ENCODE results near the gene RPLP2. TPM values are rescaled to one million over a fixed set of nuclear protein-coding genes. Genes with fewer than 3 reads are reported as not detected.

RPLP2 gene
- total and polyA plus RNA-seq, 2 donors (not counting 1 experiment from before 2014, with no cell fraction given): 525 to 3,947 TPM

DNA sequence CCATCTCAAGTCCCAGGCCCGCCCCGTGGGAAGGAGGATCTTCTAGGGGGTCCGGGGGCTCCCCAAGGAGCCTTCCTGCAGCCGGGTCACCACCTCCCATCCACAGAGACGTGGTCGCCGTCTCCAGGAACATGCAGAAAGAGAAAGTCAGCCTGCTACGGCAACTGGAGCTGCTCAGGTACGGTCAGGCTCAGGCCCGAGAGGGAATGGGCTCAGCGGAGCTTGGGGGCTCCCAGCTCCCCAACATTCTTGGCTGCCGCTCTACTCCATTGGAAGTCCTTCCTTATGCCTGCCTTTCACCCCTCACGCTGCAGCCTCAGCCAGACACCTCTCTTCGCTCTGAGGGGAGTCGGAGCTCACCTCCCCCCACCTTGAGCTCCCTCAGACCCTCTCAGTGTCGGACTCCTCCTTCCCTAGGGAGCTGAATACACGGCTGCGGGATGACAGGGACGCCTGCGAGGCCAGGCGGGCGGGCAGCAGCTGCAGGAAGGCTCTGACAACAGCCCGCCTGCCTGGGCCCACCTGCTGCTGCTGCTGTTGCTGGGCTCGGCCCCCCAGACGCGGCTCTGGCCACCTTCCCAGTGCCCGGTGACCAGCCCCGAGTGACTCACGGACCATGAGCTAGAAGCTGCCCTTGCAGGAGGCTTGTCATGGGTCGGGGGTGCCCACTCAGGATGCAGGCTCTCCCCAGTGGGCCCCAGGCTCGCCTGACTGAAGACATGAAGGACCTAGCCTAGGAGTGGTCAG lies 21.5 kb downstream of the RPLP2 start:
- Histone ChIP-seq H3K4me3 (ENCODE audit: control extremely low read depth in 1 of 5, extremely low read depth in 1 of 5, insufficient read depth in 1 of 5, low read depth in 2 of 5, low read length in 4 of 5) (peak overlapping the region in 4 of 5 experiments; percentile 36 to 55 (median 48)), H3K27me3 (replicated peaks in 1 of 4; ENCODE audit: control extremely low read depth in 1 of 4, control insufficient read depth in 3 of 4, insufficient read depth in 4 of 4, low read length in 3 of 4) (peaks cover 0 to 65% (median 20%) of the 10 kb centered on the region in 4 experiments), H3K9me3 (ENCODE audit: control extremely low read depth in 1 of 3, control insufficient read depth in 2 of 3, insufficient read depth in 1 of 3, low read length in 2 of 3) (peaks cover 0 to 15% (median 0%) of the 10 kb centered on the region in 3 donors), H2AFZ (ENCODE audit: insufficient read depth, low read depth, low read length, poor library complexity, severe bottlenecking) (peak overlapping the region; percentile 78), H4K20me1 (ENCODE audit: control insufficient read depth, insufficient read depth, low read length, poor library complexity, severe bottlenecking) (peaks cover 50% of the 10 kb centered on the region), H3K4me2 (replicated peaks; ENCODE audit: low read depth, low read length, poor library complexity, severe bottlenecking) (peak overlapping the region; percentile 99), H3K36me3 (replicated peaks in 1 of 2; ENCODE audit: control extremely low read depth in 1 of 2, control insufficient read depth in 1 of 2, extremely low read depth in 1 of 2, insufficient read depth in 2 of 2, low read length in 1 of 2) (no peaks in the 10 kb centered on the region), H3K4me1 (ENCODE audit: control insufficient read depth in 2 of 2, insufficient read depth in 2 of 2, low read length in 2 of 2) (peaks cover 67 to 73% of the 10 kb centered on the region in 2 donors), H3K9ac (ENCODE audit: low read length) (peak overlapping the region; percentile 68), H3K27ac (ENCODE audit: low read length in 2 of 2) (no peak overlapping the region), H3K79me2 (ENCODE audit: control insufficient read depth, insufficient read depth, low read length) (no peaks in the 10 kb centered on the region)
- H3K9me3 Mint-ChIP-seq (ENCODE audit: insufficient read depth): no peaks in the 10 kb centered on the region
- peak; percentile 44 for DNase-seq
- peak overlapping the region; percentile 70 for H3K4me3 Mint-ChIP-seq
- POLR2A ChIA-PET: interaction anchor here (0.8 to 6.4 kb wide), 5 partner anchors 11 to 35 kb away, joined by 3 to 57 read pairs (median 11); partner anchors contain the start of genes PNPLA2, POLR2L and TSPAN4
- 88% methylated on average over 20 of the region's 31 CpGs for WGBS (ENCODE audit: insufficient coverage)
- H3K27me3 Mint-ChIP-seq: peaks cover 7% of the 10 kb centered on the region
- no peak for ATAC-seq (ENCODE audit: low read depth)
- TF ChIP-seq EZH2 (IDR thresholded peaks at IDR 0.05; ENCODE audit: borderline replicate concordance, insufficient read depth, low read depth, low read length, poor library complexity, severe bottlenecking) (no peak), CTCF (IDR thresholded peaks at IDR 0.05) (no peak)
- intact Hi-C loops (cut with micrococcal nuclease): no loop called here
- no peak overlapping the region for H3K27ac Mint-ChIP-seq
- CTCF ChIA-PET: interaction anchor here (1.0 to 1.4 kb wide), 2 partner anchors 17 to 22 kb away, joined by 3 read pairs; partner anchors contain the start of gene RPLP2
- peaks cover 53% of the 10 kb centered on the region for H3K4me1 Mint-ChIP-seq
